GM18858 (cell line): ENCODE measurements around the gene LIAS.
A peak's percentile ranks its signal among the peaks of the same experiment; 100 is the strongest.
"Not testable (repeated sequence)": the region's sequence is repeated elsewhere in the genome, so short reads cannot be mapped to it uniquely, and the experiment has no call there.

Source experiments
- ATAC-seq: cut with Tn5 transposase; IDR thresholded peaks from one replicate; pipeline ENCODE4 v1.9.1; 2021; ENCODE audit not compliant: unreplicated experiment

LIAS gene

GRCh38 chr4:39452860-39453587 lies 5.8 kb upstream of the LIAS start:
- no peak for ATAC-seq

GRCh38 chr4:39453738-39454137 lies 5.1 kb upstream of the LIAS start:
- no peak for ATAC-seq

DNA sequence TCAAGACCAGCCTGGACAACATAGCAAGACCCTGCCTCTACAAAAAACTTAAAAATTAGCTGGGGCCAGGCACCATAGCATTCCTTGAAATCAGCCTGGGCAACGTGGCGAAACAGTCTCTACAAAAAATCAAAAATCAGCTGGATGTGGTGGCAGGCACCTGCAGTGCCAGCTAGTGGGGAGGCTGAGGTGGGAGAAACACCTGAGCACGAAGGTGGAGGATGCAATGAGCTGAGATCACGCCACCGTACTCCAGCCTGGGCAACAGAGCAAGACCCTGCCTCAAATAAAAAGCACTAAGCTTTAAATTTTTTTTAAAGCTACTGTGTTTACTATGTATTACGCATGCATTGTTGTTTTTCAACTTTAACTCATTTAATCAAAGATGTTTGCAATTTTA lies 3.4 kb upstream of the LIAS start:
- no peak for ATAC-seq

DNA sequence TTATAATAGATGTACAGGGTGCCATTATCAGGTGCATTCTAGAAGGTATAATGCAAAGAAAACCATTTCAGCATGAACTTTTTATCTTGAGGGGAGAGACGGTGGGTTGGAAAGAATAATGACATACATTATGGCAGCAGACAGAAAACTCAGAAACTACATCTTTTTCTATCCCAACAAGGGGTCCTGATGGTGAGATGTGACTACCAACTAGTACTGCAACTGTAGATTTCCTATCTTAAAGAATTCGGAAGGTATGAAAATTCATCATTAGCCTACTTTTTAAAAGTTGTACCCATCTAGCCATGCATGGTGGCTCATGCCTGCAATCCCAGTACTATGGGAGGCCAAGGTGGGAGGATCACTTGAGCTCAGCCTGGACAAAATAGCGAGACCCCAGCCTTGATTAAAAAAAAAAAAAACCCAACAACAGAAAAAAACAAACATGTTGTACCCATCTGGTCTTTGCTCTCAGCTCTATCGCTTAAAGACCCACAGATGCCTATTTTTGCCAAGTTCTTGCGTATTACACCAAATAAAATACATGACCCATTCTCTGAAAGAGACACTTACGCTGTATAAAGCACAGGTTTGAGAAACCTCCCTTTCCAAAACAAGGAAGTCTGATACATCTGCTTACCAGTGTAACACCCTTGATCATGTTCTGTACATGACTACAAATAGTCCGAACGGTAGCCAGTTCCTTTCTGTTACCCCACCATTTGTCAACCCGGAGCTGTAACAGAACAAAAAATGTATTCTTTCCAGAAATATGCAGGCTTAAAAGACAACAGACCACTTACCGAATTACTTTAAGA lies 1.7 kb upstream of the LIAS start:
- ATAC-seq: no peak

DNA sequence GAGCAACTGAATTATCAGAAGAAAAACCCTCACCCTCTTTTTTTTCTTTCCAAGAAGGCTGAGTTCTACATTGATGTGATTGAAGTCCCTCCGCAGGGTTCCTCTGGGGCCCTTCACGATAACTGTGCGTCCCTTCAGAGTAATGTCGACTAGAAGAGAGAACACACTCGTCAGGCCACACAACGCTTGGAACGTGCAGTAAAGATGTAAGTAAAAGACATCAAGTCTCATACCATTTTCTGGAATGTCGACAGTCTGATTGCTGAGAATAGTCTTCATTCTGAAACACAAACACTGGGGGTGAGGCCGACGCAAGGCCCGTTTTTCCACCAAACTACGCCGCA lies 723 bp upstream of the LIAS start:
- ATAC-seq: not testable (repeated sequence)

GRCh38 chr4:39464886-39465501 lies 6.1 kb downstream of the LIAS start:
- no peak for ATAC-seq

- ATAC-seq: no peak
Measured at GRCh38 chr4:39466747-39467146, 7.9 kb downstream of the LIAS start.

GRCh38 chr4:39467464-39467863 lies 8.6 kb downstream of the LIAS start:
- ATAC-seq: no peak

GRCh38 chr4:39469429-39470077 lies 10.7 kb downstream of the LIAS start:
- peak; percentile 80 for ATAC-seq

DNA sequence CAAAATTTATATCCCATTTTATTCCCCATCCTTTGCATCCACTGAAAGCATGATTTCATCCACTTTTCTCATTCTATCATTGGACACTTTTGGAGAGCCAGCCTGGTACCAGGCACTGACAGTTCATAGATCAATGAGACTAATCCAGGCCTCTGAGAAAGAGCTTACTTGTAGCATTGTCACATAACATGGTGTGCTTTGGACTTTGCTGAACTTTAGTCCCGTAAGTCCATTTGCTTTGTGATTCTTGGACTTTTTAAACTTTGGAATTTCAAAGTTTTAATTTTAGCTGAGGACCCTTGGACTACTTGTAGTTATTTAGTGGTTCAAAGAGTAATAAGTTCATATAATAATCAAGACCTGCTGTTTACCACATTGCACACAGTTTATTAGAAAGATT lies 11.5 kb downstream of the LIAS start:
- no peak for ATAC-seq

- ATAC-seq: no peak
Measured at GRCh38 chr4:39472396-39472795, 13.5 kb downstream of the LIAS start.

DNA sequence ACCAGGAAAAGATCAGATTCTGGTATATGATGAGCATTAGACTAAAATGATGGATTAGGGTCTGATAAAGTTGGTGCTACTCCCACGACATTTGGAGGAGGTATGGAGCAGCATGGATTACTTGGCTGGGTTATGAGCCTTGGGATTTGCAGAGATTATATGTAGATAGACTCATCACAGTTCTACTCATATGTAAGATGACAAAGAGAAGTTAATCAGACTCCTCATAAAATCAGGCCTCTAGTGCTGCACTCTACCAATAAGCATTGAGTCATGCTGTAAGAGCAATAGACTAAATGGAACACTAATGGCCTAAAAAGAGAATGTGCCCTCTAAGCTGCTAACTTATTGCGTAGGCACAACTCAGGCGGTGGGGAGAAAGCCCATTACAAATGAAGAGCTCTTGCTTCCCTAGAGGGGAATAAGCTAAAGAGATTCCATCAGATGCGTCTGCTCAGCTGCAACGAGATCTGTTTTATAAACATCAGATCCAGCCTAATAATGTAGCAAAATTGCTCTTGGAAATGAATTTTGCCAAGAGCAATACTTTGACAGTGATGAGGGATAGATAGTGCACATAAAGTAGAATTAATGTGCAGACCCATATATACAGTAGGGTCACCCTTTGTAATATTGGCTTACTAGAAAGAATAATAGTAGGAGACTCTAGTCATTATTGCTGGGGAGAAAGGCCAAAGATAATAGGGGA lies 17.5 kb downstream of the LIAS start:
- ATAC-seq: no peak

GRCh38 chr4:39480251-39480650 lies 21.4 kb downstream of the LIAS start:
- ATAC-seq: no peak

- no peak for ATAC-seq
Measured at GRCh38 chr4:39480902-39481695, 22.2 kb downstream of the LIAS start.

DNA sequence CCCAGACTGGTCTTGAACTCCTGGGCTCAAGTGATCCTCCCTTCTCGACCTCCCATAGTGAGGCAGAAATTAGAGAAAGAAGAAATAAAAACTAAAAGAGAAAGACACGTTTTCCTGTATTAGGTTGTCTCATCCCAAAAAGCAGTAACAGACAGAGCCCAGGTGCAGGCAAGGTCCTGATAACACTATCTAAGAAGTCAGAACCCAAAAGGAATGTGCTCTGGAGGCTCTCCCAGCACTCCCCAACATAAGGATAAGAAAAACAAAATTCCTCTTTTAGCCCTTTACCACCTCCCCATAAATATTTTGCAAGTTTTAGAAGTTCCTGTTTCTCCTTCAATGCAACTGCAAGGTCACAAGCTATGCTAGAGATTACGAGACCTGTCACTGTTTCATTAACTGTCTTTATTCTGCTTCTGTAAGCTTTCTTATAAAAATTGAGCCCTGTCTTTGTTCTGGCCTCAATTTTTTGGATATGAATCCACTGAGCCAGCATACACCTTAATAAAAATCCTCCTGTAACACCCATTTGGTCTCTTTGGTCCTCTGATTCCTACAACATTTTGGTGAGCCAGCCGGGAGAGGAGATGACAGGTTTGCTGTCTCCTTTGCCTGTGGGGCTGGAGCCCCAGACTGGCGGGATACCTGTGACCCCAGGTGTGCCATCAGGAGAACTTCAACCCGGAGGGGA lies 25.9 kb downstream of the LIAS start:
- ATAC-seq: no peak

- ATAC-seq: no peak
Measured at GRCh38 chr4:39486221-39486804, 27.5 kb downstream of the LIAS start.

- no peak for ATAC-seq
Measured at GRCh38 chr4:39490322-39490721, 31.5 kb downstream of the LIAS start.

DNA sequence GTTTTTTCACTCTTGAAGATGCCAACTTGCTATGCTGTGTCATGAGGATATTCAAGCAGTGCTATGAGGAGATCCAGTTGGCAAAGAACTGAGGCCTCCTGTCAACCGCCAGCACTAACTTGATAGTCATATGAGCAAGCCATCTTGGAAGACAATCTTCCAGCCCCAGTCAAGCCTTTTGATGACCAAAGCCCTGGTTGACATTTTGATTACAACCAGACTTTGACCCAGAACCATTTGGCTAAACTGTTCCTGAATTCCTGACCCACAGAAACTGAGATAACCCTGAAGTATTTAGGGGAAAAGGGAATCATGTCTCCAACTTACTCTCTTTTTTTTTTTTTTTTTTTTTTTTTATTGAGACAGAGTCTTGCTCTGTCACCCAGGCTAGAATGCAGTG lies 35.5 kb downstream of the LIAS start:
- no peak for ATAC-seq
